Measurements from ENCODE around the gene ZFPM1. TPM values are rescaled to one million over a fixed set of nuclear protein-coding genes. Genes with fewer than 3 reads are reported as not detected.

ZFPM1 gene
- polyA plus RNA-seq, 1 of the 3 experiments (the other 2 are of a cell fraction), result 1.2 TPM

- no peak for TF ChIP-seq RXRA (IDR thresholded peaks at IDR 0.05; ENCODE audit: borderline replicate concordance, low read depth)
These were observed 99.1 kb downstream of the ZFPM1 start (continued) for GRCh38 chr16:88552166-88552565.

GRCh38 chr16:88552815-88553214 lies 99.7 kb downstream of the ZFPM1 start:
- no peak for TF ChIP-seq REST (IDR thresholded peaks at IDR 0.05; ENCODE audit: low read depth, low read length)
- TF ChIP-seq RCOR1 (IDR thresholded peaks at IDR 0.05; ENCODE audit: low read length), result no peak
- TF ChIP-seq TEAD4 (IDR thresholded peaks at IDR 0.05; ENCODE audit: borderline replicate concordance, insufficient read depth), result no peak
- no peak for TF ChIP-seq CTCF (IDR thresholded peaks at IDR 0.05)
- POLR2A ChIA-PET, result no interaction called here

GRCh38 chr16:88553739-88554138 lies 100.7 kb downstream of the ZFPM1 start:
- POLR2A ChIA-PET, result no interaction called here
- peaks cover 18% of the 10 kb centered on the region; the same call in 1 of the 2 replicates for H3K27me3 ChIP-seq (ENCODE audit: insufficient read depth)
- H3K4me3 ChIP-seq (ENCODE audit: low read depth in 2 of 2, low read length in 1 of 2), result no peak overlapping the region
- no peak overlapping the region for H2AFZ ChIP-seq (ENCODE audit: low read depth)
- H3K4me1 ChIP-seq (ENCODE audit: control insufficient read depth in 1 of 2, insufficient read depth in 2 of 2, low read depth in 1 of 2, low read length in 1 of 2), result peaks cover 0 to 6% of the 10 kb centered on the region in 2 experiments; a peak in 1 of 4 replicates
- CTCF ChIA-PET, result no interaction called here
- no peak for DNase-seq
- H3K9ac ChIP-seq, result no peak overlapping the region
- no peak for TF ChIP-seq RCOR1 (IDR thresholded peaks at IDR 0.05; ENCODE audit: low read length)
- no peak for TF ChIP-seq TEAD4 (IDR thresholded peaks at IDR 0.05; ENCODE audit: borderline replicate concordance, insufficient read depth)
- H3K9me3 ChIP-seq, result no peaks in the 10 kb centered on the region
- 71% methylated on average over 16 of the region's 16 CpGs for WGBS (ENCODE audit: low lambda C conversion rate)
- H3F3A ChIP-seq (replicated peaks; ENCODE audit: insufficient read depth), result no peaks in the 10 kb centered on the region
- no peaks in the 10 kb centered on the region for H3K36me3 ChIP-seq (replicated peaks in 1 of 2; ENCODE audit: control insufficient read depth in 1 of 2, insufficient read depth in 2 of 2, low read length in 1 of 2)
- H3K4me2 ChIP-seq, result no peak overlapping the region
- H3K27ac ChIP-seq (ENCODE audit: low read depth in 2 of 2, low read length in 1 of 2), result no peak overlapping the region
- no peaks in the 10 kb centered on the region for H4K20me1 ChIP-seq (ENCODE audit: insufficient read depth)
- no peaks in the 10 kb centered on the region for H3K9me2 ChIP-seq
- no peaks in the 10 kb centered on the region for H3K79me2 ChIP-seq (ENCODE audit: insufficient read depth)

More at GRCh38 chr16:88552815-88553214, 99.7 kb downstream of the ZFPM1 start:
- Histone ChIP-seq H4K20me1 (ENCODE audit: insufficient read depth) (no peaks in the 10 kb centered on the region), H3K36me3 (replicated peaks in 1 of 2; ENCODE audit: control insufficient read depth in 1 of 2, insufficient read depth in 2 of 2, low read length in 1 of 2) (no peaks in the 10 kb centered on the region), H3K4me1 (ENCODE audit: control insufficient read depth in 1 of 2, insufficient read depth in 2 of 2, low read depth in 1 of 2, low read length in 1 of 2) (peaks cover 0 to 3% of the 10 kb centered on the region in 2 experiments; a peak in 1 of 4 replicates), H3K9ac (no peak overlapping the region), H3K9me3 (no peaks in the 10 kb centered on the region), H3K4me3 (ENCODE audit: low read depth in 2 of 2, low read length in 1 of 2) (no peak overlapping the region), H3K9me2 (no peaks in the 10 kb centered on the region), H3K27me3 (ENCODE audit: insufficient read depth) (peaks cover 19% of the 10 kb centered on the region; the same call in 1 of the 2 replicates), H3K27ac (ENCODE audit: low read depth in 2 of 2, low read length in 1 of 2) (no peak overlapping the region), H3F3A (replicated peaks; ENCODE audit: insufficient read depth) (no peaks in the 10 kb centered on the region), H3K4me2 (no peak overlapping the region), H2AFZ (ENCODE audit: low read depth) (no peak overlapping the region), H3K79me2 (ENCODE audit: insufficient read depth) (no peaks in the 10 kb centered on the region)
- 73% methylated on average over 13 of the region's 13 CpGs for WGBS (ENCODE audit: low lambda C conversion rate)
- CTCF ChIA-PET, result interaction anchor here (1.0 to 1.3 kb wide), 2 partner anchors 8 to 115 kb away, joined by 3 read pairs; no protein-coding TSS in a partner anchor
- DNase-seq, result no peak

All from SK-N-SH (cell line).